Esophagus squamous epithelium (tissue), 4 donors: ENCODE data around the gene PDLIM5.

Experiments
- CTCF ChIP-seq, 6 experiments: fragments of 450-650 bp in 4 of 6; fragments of 200-600 bp in 2 of 6; sonication (generic) in 2 of 6; IDR thresholded peaks; one replicate each; pipeline ENCODE4 v1.5.1; 2016 to 2019; ENCODE audit warnings: antibody characterized with exemption in 6 of 6, mild to moderate bottlenecking in 4 of 6, moderate library complexity in 4 of 6
- POLR2A ChIP-seq, 4 donors: fragments of 450-650 bp; IDR thresholded peaks; one replicate each; pipeline ENCODE4 v1.6.1; 2017; ENCODE audit warnings: antibody characterized with exemption in 4 of 4, mild to moderate bottlenecking in 4 of 4, moderate library complexity in 3 of 4

GRCh38 chr4:94566420-94566819 lies 114.7 kb downstream of the PDLIM5 start:
- TF ChIP-seq CTCF (IDR thresholded peaks at IDR 0.05), result no peak
- no peak for TF ChIP-seq POLR2A (IDR thresholded peaks at IDR 0.05)
